Right lobe of liver (tissue), 6 donors: Measurements from ENCODE around the gene ZRANB3. TPM values are rescaled to one million over a fixed set of nuclear protein-coding genes. Genes with fewer than 3 reads are reported as not detected.

Experiments
- ATAC-seq, 4 donors: fragments of 200-7000 bp; cut with Tn5 transposase; one replicate each; pipeline ENCODE4 v1.9.1; 2020; ENCODE audit warnings: mild to moderate bottlenecking in 4 of 4, moderate library complexity in 4 of 4
- DNase-seq, 3 donors: peaks; one replicate each; pipeline ENCODE4 v3.0.0-alpha.2; 2020
- H3K27ac ChIP-seq, 3 donors: fragments of 200-600 bp; one replicate each; pipeline ENCODE4 v1.8.0; 2022
- H3K27me3 ChIP-seq, 2 donors: fragments of 200-600 bp; one replicate each; pipeline ENCODE4 v1.8.0; 2022
- H3K36me3 ChIP-seq, 4 donors: fragments of 200-600 bp; sonication (generic) in 1 of 4; one replicate each; pipeline versions ENCODE4 v1.5.1 to v1.8.0; 2017 to 2022; ENCODE audit warnings: control low read depth in 1 of 4
- H3K4me1 ChIP-seq, 4 donors: fragments of 200-600 bp; sonication (generic) in 1 of 4; one replicate each; pipeline versions ENCODE4 v1.5.1 to v1.8.0; 2017 to 2022; ENCODE audit warnings: control low read depth in 1 of 4
- H3K4me3 ChIP-seq, 3 donors: fragments of 200-600 bp; one replicate each; pipeline ENCODE4 v1.8.0; 2022
- H3K9me3 ChIP-seq, 4 donors: fragments of 200-600 bp; sonication (generic) in 1 of 4; one replicate each; pipeline versions ENCODE4 v1.5.1 to v1.8.0; 2017 to 2022; ENCODE audit warnings: control low read depth in 1 of 4
- POLR2A ChIP-seq: fragments of 450-650 bp; IDR thresholded peaks from one replicate; pipeline ENCODE4 v1.6.1; 2017; ENCODE audit warnings: antibody characterized with exemption, mild to moderate bottlenecking
- WGBS: methylation state at CpG from one replicate; pipeline ENCODE4 v1.1.6; 2018; ENCODE audit warnings: low coverage, low lambda C conversion rate; ENCODE audit not compliant: insufficient coverage; ENCODE audit errors: missing lambda C conversion rate; 5-methylcytosine and 5-hydroxymethylcytosine counted together
- intact Hi-C, 2 donors: fragments of 100-400 bp; cut with DNase I; formaldehyde crosslinking; loops; one replicate each; pipeline versions ENCODE4 v1.11.2 to v1.14.1; 2022
- total RNA-seq, 6 experiments: library from RNA; depleted of rRNA in 2 of 6; stranded (reverse); fragments of >200 nt in 2 of 6; fragmentation: NEBNext Ultra II Directional in 3 of 6; extraction: Animal tissue kit (Norgen Biotek cat#: 25700) in 3 of 6; gene quantifications; one replicate each; pipeline versions ENCODE4 v1.1.0 to v1.2.4, GENCODE V29; 2016 to 2023
- TF ChIP-seq, protein P1 (sequence below), 4 donors: fragments of 200-600 bp in 3 of 4; fragments of 450-650 bp in 1 of 4; IDR thresholded peaks; one replicate each; pipeline versions ENCODE4 v1.5.1 to v1.8.0; 2016 to 2022; ENCODE audit warnings: antibody characterized with exemption in 4 of 4, mild to moderate bottlenecking in 2 of 4
- donor health status: DM: no; HTN: yes; CAD: no.
- donor health status: DM: no; HTN: no; CAD: no.
- donor health status: DM: no; HTN: no; CAD: no.
- donor health status: DM: no; HTN: yes; CAD: no.
- donor health status: DM: no; HTN: yes; CAD: no.

Gene ZRANB3
- total RNA-seq, 6 experiments from 2014 or later = 3.3 to 5.6 (median 4.0) TPM

DNA sequence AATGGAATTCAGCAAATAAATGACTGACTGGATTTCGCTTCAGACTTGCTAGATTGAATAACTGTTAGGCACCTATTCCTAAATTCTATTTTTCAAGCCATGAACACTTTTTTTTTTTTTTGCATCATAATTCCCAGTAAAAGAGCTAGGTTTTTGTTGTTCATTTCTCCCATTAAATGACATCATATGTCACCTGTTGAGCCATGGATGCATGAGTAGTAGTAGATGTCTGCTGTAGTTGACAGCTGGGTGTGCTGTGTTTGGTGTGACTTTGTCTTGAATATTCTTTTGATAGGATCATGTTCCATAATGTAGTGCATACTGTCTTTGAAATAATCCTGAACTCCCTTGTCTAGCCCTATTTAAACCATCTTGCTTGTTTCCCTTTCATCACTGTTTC, 363.7 kb downstream of the ZRANB3 start:
- Histone ChIP-seq H3K4me1 (no peaks in the 10 kb centered on the region), H3K27ac (no peak overlapping the region), H3K27me3 (no peaks in the 10 kb centered on the region), H3K36me3 (peaks cover 0 to 67% (median 15%) of the 10 kb centered on the region in 4 donors), H3K4me3 (no peak overlapping the region), H3K9me3 (no peaks in the 10 kb centered on the region)
- intact Hi-C loops = no loop called here
- DNase-seq (no peak), ATAC-seq (no peak)
- 100% methylated on average over 1 of the region's 1 CpG for WGBS
- TF ChIP-seq, protein P1, sequence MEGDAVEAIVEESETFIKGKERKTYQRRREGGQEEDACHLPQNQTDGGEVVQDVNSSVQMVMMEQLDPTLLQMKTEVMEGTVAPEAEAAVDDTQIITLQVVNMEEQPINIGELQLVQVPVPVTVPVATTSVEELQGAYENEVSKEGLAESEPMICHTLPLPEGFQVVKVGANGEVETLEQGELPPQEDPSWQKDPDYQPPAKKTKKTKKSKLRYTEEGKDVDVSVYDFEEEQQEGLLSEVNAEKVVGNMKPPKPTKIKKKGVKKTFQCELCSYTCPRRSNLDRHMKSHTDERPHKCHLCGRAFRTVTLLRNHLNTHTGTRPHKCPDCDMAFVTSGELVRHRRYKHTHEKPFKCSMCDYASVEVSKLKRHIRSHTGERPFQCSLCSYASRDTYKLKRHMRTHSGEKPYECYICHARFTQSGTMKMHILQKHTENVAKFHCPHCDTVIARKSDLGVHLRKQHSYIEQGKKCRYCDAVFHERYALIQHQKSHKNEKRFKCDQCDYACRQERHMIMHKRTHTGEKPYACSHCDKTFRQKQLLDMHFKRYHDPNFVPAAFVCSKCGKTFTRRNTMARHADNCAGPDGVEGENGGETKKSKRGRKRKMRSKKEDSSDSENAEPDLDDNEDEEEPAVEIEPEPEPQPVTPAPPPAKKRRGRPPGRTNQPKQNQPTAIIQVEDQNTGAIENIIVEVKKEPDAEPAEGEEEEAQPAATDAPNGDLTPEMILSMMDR (IDR thresholded peaks at IDR 0.05) = no peak
- TF ChIP-seq POLR2A = no peak

GRCh38 chr2:135164431-135164830, 366.6 kb downstream of the ZRANB3 start:
- H3K27ac ChIP-seq = no peak overlapping the region
- no peak for TF ChIP-seq POLR2A
- TF ChIP-seq, protein P1 (IDR thresholded peaks at IDR 0.05) = no peak
- no peak for ATAC-seq
- no peak overlapping the region for H3K4me3 ChIP-seq
- no peaks in the 10 kb centered on the region for H3K4me1 ChIP-seq
- WGBS = 90% methylated on average over 2 of the region's 3 CpGs
- H3K36me3 ChIP-seq = peaks cover 0 to 57% (median 16%) of the 10 kb centered on the region in 4 donors
- H3K9me3 ChIP-seq = no peaks in the 10 kb centered on the region
- no peaks in the 10 kb centered on the region for H3K27me3 ChIP-seq
- DNase-seq = no peak
- intact Hi-C loops = no loop called here

- WGBS = 95% methylated on average over 5 of the region's 5 CpGs
- no peaks in the 10 kb centered on the region for H3K9me3 ChIP-seq
- intact Hi-C loops = no loop called here
- peaks cover 0 to 51% (median 13%) of the 10 kb centered on the region in 4 donors for H3K36me3 ChIP-seq
- no peaks in the 10 kb centered on the region for H3K27me3 ChIP-seq
- ATAC-seq = no peak
- no peaks in the 10 kb centered on the region for H3K4me1 ChIP-seq
- DNase-seq = no peak
- no peak overlapping the region for H3K4me3 ChIP-seq
- TF ChIP-seq, protein P1 (IDR thresholded peaks at IDR 0.05) = no peak
- no peak for TF ChIP-seq POLR2A
- H3K27ac ChIP-seq = no peak overlapping the region
These were observed 367.1 kb downstream of the ZRANB3 start for GRCh38 chr2:135163901-135164300.

GRCh38 chr2:135163306-135163705, 367.7 kb downstream of the ZRANB3 start:
- Histone ChIP-seq H3K4me1 (no peaks in the 10 kb centered on the region), H3K27me3 (no peaks in the 10 kb centered on the region), H3K36me3 (peaks cover 0 to 45% (median 12%) of the 10 kb centered on the region in 4 donors), H3K27ac (no peak overlapping the region), H3K4me3 (no peak overlapping the region), H3K9me3 (no peaks in the 10 kb centered on the region)
- no peak for TF ChIP-seq POLR2A
- TF ChIP-seq, protein P1 (IDR thresholded peaks at IDR 0.05) = no peak
- 61% methylated on average over 2 of the region's 2 CpGs for WGBS
- ATAC-seq = no peak
- intact Hi-C loops = no loop called here
- DNase-seq = no peak

- TF ChIP-seq, protein P1 (IDR thresholded peaks at IDR 0.05) = no peak
- TF ChIP-seq POLR2A = no peak
- no peaks in the 10 kb centered on the region for H3K4me1 ChIP-seq
- intact Hi-C loops = no loop called here
- no peaks in the 10 kb centered on the region for H3K27me3 ChIP-seq
- no peaks in the 10 kb centered on the region for H3K9me3 ChIP-seq
- DNase-seq (no peak), ATAC-seq (no peak)
- H3K36me3 ChIP-seq = peaks cover 0 to 40% (median 10%) of the 10 kb centered on the region in 4 donors
- WGBS = 63% methylated on average over 4 of the region's 4 CpGs
- H3K27ac ChIP-seq = no peak overlapping the region
- H3K4me3 ChIP-seq = no peak overlapping the region
These were observed 368.2 kb downstream of the ZRANB3 start for GRCh38 chr2:135162786-135163185.
